GM12873 (cell line): ENCODE data around the gene MTFR1L.

Source experiments
- TF ChIP-seq, protein P1 (sequence below): IDR thresholded peaks from 2 replicates; pipeline ENCODE4 v1.5.1; 2012; ENCODE audit warnings: low read depth, mild to moderate bottlenecking, moderate library complexity, low read length, control low read depth; ENCODE audit not compliant: insufficient read depth; ENCODE audit errors: missing control alignments

The MTFR1L gene

DNA sequence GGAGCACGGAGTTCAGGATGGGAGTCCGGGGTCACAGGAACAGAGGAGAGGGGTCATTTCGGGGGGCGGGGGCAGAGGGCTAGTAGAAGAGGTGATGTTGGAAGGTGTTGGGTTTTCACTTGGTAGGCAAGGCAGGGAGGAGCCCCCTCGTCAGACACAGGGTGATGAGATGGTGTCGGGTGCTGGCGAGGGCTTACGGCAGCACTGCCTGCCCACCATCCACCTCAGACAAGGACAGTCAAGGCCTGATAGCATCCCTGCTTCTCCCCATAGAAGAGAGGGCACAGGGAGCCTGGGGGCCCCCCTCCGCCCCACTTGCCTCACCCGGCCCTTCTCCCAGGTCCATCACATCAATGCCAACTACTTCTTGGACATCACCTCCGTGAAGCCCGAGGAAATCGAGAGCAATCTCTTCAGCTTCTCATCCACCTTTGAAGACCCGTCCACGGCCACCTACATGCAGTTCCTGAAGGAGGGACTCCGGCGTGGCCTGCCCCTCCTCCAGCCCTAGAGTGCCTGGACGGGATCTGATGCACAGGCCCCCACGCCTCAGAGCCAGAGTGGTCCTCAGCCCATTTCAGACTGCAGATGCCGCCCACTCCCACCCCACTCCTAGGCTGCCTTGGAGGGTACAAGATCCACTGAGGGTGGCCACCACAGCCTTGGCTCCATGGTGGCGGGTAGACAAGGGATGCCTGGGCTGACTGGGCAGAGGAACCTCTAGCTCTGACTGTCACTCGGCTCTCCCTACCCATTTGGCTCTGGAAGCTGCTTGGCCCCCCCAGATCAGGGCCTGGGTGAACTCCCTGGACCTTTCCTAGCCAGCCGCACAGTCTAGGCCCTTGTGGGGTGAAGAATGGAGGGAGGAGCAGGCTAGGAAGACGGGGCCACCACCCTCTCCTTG, 4.3 kb upstream of the MTFR1L start:
- TF ChIP-seq, protein P1, sequence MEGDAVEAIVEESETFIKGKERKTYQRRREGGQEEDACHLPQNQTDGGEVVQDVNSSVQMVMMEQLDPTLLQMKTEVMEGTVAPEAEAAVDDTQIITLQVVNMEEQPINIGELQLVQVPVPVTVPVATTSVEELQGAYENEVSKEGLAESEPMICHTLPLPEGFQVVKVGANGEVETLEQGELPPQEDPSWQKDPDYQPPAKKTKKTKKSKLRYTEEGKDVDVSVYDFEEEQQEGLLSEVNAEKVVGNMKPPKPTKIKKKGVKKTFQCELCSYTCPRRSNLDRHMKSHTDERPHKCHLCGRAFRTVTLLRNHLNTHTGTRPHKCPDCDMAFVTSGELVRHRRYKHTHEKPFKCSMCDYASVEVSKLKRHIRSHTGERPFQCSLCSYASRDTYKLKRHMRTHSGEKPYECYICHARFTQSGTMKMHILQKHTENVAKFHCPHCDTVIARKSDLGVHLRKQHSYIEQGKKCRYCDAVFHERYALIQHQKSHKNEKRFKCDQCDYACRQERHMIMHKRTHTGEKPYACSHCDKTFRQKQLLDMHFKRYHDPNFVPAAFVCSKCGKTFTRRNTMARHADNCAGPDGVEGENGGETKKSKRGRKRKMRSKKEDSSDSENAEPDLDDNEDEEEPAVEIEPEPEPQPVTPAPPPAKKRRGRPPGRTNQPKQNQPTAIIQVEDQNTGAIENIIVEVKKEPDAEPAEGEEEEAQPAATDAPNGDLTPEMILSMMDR, result no peak

- TF ChIP-seq, protein P1, result no peak
These were observed 3.5 kb upstream of the MTFR1L start for GRCh38 chr1:25816112-25816718.

DNA sequence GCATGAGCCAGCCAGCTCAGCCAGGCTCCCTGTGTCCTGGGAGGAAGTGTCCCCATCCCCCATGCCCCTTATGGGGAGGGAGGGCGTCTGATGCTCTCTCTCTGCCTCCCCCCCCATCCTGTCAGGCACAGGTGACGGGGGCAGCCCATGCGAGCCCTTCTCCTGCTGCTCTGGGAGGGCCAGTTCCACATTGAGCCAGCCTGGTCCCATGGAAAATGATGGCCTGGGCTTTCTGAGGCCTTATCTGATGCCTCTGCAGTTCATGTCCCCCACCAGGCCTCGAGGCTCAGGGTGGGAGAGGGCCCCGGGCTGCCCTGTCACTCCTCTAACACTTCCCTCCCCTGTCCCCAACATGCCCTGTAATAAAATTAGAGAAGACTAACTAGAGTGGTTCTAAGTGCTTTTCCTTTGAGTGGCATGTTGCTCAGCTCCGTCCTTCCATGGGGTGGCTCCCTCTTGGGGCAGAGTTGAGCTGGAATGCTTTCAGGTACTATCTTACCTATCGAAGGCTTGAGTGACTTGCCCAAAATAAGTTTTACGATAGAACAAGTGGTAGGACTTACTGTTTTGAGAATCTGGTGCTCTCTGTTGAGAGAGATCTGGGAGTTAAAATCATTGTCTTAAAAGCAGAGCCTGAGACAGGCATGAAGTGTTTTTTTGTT, 1.8 kb upstream of the MTFR1L start:
- TF ChIP-seq, protein P1, result no peak

GRCh38 chr1:25818569-25818968, 1.2 kb upstream of the MTFR1L start:
- TF ChIP-seq, protein P1, result no peak

GRCh38 chr1:25820247-25821111, 725 bp downstream of the MTFR1L start:
- TF ChIP-seq, protein P1, result no peak

- TF ChIP-seq, protein P1, result no peak
These were observed 1.3 kb downstream of the MTFR1L start for GRCh38 chr1:25821112-25821476.
